Fibroblast of peridontal ligament (primary cell): ENCODE data around the gene PTPRT.

Source experiments
- DNase-seq: peaks from one replicate; pipeline ENCODE4 v3.0.0-alpha.2; 2010; ENCODE audit errors: extremely low read depth

PTPRT gene

GRCh38 chr20:42975974-42976373, 213.7 kb downstream of the PTPRT start:
- no peak for DNase-seq

- no peak for DNase-seq
These were observed 215.4 kb downstream of the PTPRT start for GRCh38 chr20:42974347-42974746.

- DNase-seq: no peak
These were observed 217.1 kb downstream of the PTPRT start for GRCh38 chr20:42972591-42972990.

- DNase-seq: no peak
These were observed 221.0 kb downstream of the PTPRT start for GRCh38 chr20:42968746-42969145.

GRCh38 chr20:42963796-42964195, 225.9 kb downstream of the PTPRT start:
- DNase-seq: no peak

- DNase-seq: no peak
These were observed 227.9 kb downstream of the PTPRT start for GRCh38 chr20:42961771-42962170.

GRCh38 chr20:42959996-42960395, 229.7 kb downstream of the PTPRT start:
- no peak for DNase-seq

GRCh38 chr20:42958367-42959069, 231.2 kb downstream of the PTPRT start:
- no peak for DNase-seq

- no peak for DNase-seq
These were observed 232.0 kb downstream of the PTPRT start for GRCh38 chr20:42957704-42958095.

GRCh38 chr20:42957018-42957703, 232.5 kb downstream of the PTPRT start:
- no peak for DNase-seq

GRCh38 chr20:42955713-42956112, 234.0 kb downstream of the PTPRT start:
- no peak for DNase-seq

- DNase-seq: no peak
These were observed 234.8 kb downstream of the PTPRT start for GRCh38 chr20:42954951-42955350.

GRCh38 chr20:42949950-42950349, 239.8 kb downstream of the PTPRT start:
- no peak for DNase-seq

GRCh38 chr20:42945234-42945994, 244.3 kb downstream of the PTPRT start:
- no peak for DNase-seq

GRCh38 chr20:42941629-42942028, 248.1 kb downstream of the PTPRT start:
- DNase-seq: no peak

- no peak for DNase-seq
These were observed 251.1 kb downstream of the PTPRT start for GRCh38 chr20:42938441-42939205.

- DNase-seq: no peak
These were observed 253.2 kb downstream of the PTPRT start for GRCh38 chr20:42936482-42936881.

- DNase-seq: no peak
These were observed 265.5 kb downstream of the PTPRT start for GRCh38 chr20:42924215-42924614.

- no peak for DNase-seq
These were observed 266.3 kb downstream of the PTPRT start for GRCh38 chr20:42923348-42923918.

GRCh38 chr20:42920776-42921175, 268.9 kb downstream of the PTPRT start:
- no peak for DNase-seq

- DNase-seq: no peak
These were observed 270.4 kb downstream of the PTPRT start for GRCh38 chr20:42919316-42919715.

GRCh38 chr20:42915081-42915480, 274.6 kb downstream of the PTPRT start:
- no peak for DNase-seq
